ENCODE data around the gene ABLIM2.

GRCh38 chr4:7962609-7963508 is 195.8 kb downstream of the ABLIM2 start:
- TF ChIP-seq HDAC2 (IDR thresholded peaks at IDR 0.05) (no peak), CEBPB (IDR thresholded peaks at IDR 0.05) (no peak), E2F6 (IDR thresholded peaks at IDR 0.05; ENCODE audit: borderline replicate concordance, low read depth) (no peak), CHD4 (IDR thresholded peaks at IDR 0.05; ENCODE audit: borderline replicate concordance) (no peak), RAD21 (conservative IDR thresholded peaks at IDR 0.05 in 1 of 2, IDR thresholded peaks at IDR 0.05 in 1 of 2) (no peak), CTCF (IDR thresholded peaks at IDR 0.05) (no peak), USF2 (IDR thresholded peaks at IDR 0.05) (no peak), NFE2L2 (conservative IDR thresholded peaks at IDR 0.05; ENCODE audit: low read length) (no peak), ELK1 (IDR thresholded peaks at IDR 0.05; ENCODE audit: low read depth, low read length) (no peak), POLR2A (IDR thresholded peaks at IDR 0.05; ENCODE audit: low read length) (no peak), KDM1A (IDR thresholded peaks at IDR 0.05; ENCODE audit: low read depth) (no peak)
